Endodermal cell (in vitro differentiated cells): Measurements from ENCODE around the gene PLSCR2. TPM values are rescaled to one million over a fixed set of nuclear protein-coding genes. Genes with fewer than 3 reads are reported as not detected.

Experiments
- DNase-seq: peaks from one replicate; pipeline ENCODE4 v3.0.0-alpha.2; 2017
- H3K27ac ChIP-seq: 2 replicates; pipeline ENCODE4 v1.5.1; 2013; ENCODE audit warnings: mild to moderate bottlenecking, low read depth, low read length, moderate library complexity
- H3K27me3 ChIP-seq: 2 replicates; pipeline ENCODE4 v1.6.1; 2013; ENCODE audit warnings: mild to moderate bottlenecking, low read length, moderate library complexity; ENCODE audit not compliant: insufficient read depth, control insufficient read depth, poor library complexity, severe bottlenecking
- H3K36me3 ChIP-seq: 2 replicates; pipeline ENCODE4 v1.7.0; 2013; ENCODE audit warnings: mild to moderate bottlenecking, low read length, moderate library complexity; ENCODE audit not compliant: control insufficient read depth, insufficient read depth
- H3K4me1 ChIP-seq: one replicate; pipeline ENCODE4 v1.7.0; 2013; ENCODE audit warnings: low read length; ENCODE audit not compliant: control insufficient read depth, insufficient read depth
- H3K4me3 ChIP-seq: 2 replicates; pipeline ENCODE4 v1.5.1; 2013; ENCODE audit warnings: mild to moderate bottlenecking, low read length, moderate library complexity
- H3K9ac ChIP-seq: 2 replicates; pipeline ENCODE4 v1.6.1; 2013; ENCODE audit warnings: mild to moderate bottlenecking, low read length, moderate library complexity; ENCODE audit not compliant: poor library complexity, severe bottlenecking; ENCODE audit errors: extremely low read depth
- H3K9me3 ChIP-seq: 2 replicates; pipeline ENCODE4 v1.6.1; 2013; ENCODE audit warnings: mild to moderate bottlenecking, low read length, moderate library complexity; ENCODE audit not compliant: control insufficient read depth
- H3K27ac Mint-ChIP-seq: 2 replicates; pipeline ENCODE4 v1.8.0; 2020; ENCODE audit warnings: mixed read lengths
- H3K27me3 Mint-ChIP-seq: 2 replicates; pipeline ENCODE4 v1.8.0; 2021; ENCODE audit warnings: mild to moderate bottlenecking, mixed read lengths; ENCODE audit not compliant: insufficient read depth
- H3K36me3 Mint-ChIP-seq: 2 replicates; pipeline ENCODE4 v1.8.0; 2020; ENCODE audit warnings: low read depth, mixed read lengths
- H3K4me1 Mint-ChIP-seq: 2 replicates; pipeline ENCODE4 v1.8.0; 2020; ENCODE audit warnings: mixed read lengths
- H3K4me3 Mint-ChIP-seq: 2 replicates; pipeline ENCODE4 v1.8.0; 2020; ENCODE audit warnings: mild to moderate bottlenecking, moderate library complexity, mixed read lengths
- H3K9me3 Mint-ChIP-seq: 2 replicates; pipeline ENCODE4 v1.8.0; 2020; ENCODE audit warnings: mild to moderate bottlenecking, mixed read lengths
- WGBS, 2 experiments: methylation state at CpG; one replicate each; pipeline versions ENCODE4 v1.1.5 to v1.1.7; 2013; ENCODE audit warnings: missing lambda C conversion rate in 2 of 2, mixed read lengths in 1 of 2; ENCODE audit not compliant: insufficient coverage in 1 of 2, insufficient read length in 1 of 2; 5-methylcytosine and 5-hydroxymethylcytosine counted together
- total RNA-seq, 2 donors: library from RNA; stranded (reverse); fragmentation: NEBNext Ultra II Directional in 1 of 2; extraction: Animal tissue kit (Norgen Biotek cat#: 25700) in 1 of 2; gene quantifications; 2 replicates in 1 of 2; 3 replicates in 1 of 2; pipeline ENCODE4 v1.2.1, GENCODE V29; 2021
- TF ChIP-seq, protein P1 (sequence below): fragments of 200-600 bp; sonication (generic); conservative IDR thresholded peaks from 2 replicates; pipeline ENCODE4 v1.5.0; 2021; ENCODE audit warnings: antibody characterized with exemption, mild to moderate bottlenecking

The PLSCR2 gene
- total RNA-seq, 2 donors from 2014 or later: 3.0 to 17.7 TPM

DNA sequence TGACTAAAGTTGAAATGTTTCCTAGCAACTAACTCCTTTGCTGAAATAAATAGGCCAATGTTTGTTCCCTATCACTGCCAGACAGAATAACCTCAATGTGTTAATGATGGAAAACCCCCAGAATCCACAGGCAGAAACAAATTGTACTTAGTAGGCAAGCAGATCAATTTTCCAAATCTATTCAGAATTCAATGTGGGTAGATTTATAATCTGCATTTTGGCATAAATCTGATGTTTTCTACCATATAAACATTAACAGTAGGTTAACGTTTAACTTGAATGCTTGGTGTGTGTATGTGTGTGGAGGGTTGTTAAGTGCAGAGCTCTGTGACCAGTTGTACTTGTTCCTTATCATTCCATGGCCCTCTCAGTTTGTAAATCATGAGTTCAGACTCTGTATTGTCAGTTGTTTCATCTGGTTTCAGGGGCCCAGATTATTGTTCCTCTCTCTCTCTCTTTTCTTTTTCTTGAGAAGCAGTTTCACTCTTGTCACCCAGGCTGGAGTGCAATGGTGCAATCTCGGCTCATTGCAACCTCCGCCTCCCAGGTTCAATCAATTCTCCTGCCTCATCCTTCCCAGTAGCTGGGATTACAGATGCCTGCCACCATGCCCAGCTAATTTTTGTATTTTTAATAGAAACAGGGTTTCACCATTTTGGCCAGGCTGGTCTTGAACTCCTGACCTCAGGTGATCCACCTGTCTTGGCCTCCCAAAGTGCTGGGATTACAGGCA lies 42.2 kb upstream of the PLSCR2 start:
- H3K27me3 Mint-ChIP-seq: no peaks in the 10 kb centered on the region
- no peak for DNase-seq
- peaks cover 12% of the 10 kb centered on the region for H3K4me1 ChIP-seq
- H3K9me3 Mint-ChIP-seq: peaks cover 2% of the 10 kb centered on the region
- no peak overlapping the region for H3K4me3 Mint-ChIP-seq
- H3K9ac ChIP-seq: peak overlapping the region; percentile 28
- peak overlapping the region; percentile 93 for H3K27ac Mint-ChIP-seq
- peaks cover 61% of the 10 kb centered on the region for H3K4me1 Mint-ChIP-seq
- TF ChIP-seq, protein P1, sequence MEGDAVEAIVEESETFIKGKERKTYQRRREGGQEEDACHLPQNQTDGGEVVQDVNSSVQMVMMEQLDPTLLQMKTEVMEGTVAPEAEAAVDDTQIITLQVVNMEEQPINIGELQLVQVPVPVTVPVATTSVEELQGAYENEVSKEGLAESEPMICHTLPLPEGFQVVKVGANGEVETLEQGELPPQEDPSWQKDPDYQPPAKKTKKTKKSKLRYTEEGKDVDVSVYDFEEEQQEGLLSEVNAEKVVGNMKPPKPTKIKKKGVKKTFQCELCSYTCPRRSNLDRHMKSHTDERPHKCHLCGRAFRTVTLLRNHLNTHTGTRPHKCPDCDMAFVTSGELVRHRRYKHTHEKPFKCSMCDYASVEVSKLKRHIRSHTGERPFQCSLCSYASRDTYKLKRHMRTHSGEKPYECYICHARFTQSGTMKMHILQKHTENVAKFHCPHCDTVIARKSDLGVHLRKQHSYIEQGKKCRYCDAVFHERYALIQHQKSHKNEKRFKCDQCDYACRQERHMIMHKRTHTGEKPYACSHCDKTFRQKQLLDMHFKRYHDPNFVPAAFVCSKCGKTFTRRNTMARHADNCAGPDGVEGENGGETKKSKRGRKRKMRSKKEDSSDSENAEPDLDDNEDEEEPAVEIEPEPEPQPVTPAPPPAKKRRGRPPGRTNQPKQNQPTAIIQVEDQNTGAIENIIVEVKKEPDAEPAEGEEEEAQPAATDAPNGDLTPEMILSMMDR: no peak
- H3K36me3 ChIP-seq: peaks cover 42% of the 10 kb centered on the region
- H3K27ac ChIP-seq: no peak overlapping the region
- WGBS, 2 experiments: 94% methylated on average over 3 of the region's 3 CpGs; no CpG with 5 or more reads in 1 of the 2 experiments
- H3K27me3 ChIP-seq: no peaks in the 10 kb centered on the region
- H3K9me3 ChIP-seq: no peaks in the 10 kb centered on the region
- peaks cover 38% of the 10 kb centered on the region for H3K36me3 Mint-ChIP-seq
- H3K4me3 ChIP-seq: no peak overlapping the region

DNA sequence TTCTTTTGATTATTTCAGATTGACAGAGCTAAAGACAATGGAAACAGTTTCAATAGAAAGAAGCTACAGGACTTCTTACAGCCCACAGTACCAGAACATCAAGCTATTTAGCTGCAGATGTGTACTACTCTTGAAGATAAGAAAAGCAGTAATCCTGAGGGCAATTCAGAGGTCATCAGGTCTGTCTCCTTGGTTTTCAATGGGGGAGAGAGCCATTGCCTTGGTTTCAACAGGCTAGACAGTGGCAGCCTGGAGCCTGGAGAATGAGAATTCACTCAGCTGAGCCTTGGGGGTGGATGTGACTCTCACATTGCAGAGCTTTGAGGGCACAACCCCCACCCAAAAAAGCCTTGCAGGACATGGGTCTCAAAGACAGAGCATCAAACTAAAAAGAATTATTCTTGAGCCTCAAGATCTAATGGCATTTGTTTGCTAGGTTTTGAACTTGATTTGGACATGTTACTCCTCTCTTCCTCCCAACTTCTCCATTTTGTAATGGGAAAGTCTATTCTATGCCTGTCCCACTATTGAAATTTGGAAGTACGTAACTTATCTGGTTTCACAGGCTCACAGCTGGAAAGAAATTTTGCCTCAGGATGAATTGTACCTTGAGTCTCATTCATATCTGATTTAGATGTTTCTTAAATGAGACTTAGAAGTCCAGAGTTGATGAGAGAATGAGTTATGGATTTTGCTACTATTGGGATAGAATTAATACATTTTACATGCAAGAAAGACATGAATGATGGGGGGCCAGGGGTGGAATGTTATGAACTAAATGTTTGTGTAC lies 38.2 kb upstream of the PLSCR2 start:
- peaks cover 12% of the 10 kb centered on the region for H3K36me3 Mint-ChIP-seq
- peaks cover 5% of the 10 kb centered on the region for H3K9me3 Mint-ChIP-seq
- H3K4me3 Mint-ChIP-seq: no peak overlapping the region
- no peak overlapping the region for H3K9ac ChIP-seq
- peaks cover 20% of the 10 kb centered on the region for H3K4me1 ChIP-seq
- H3K27me3 ChIP-seq: no peaks in the 10 kb centered on the region
- H3K4me1 Mint-ChIP-seq: peaks cover 73% of the 10 kb centered on the region
- TF ChIP-seq, protein P1: no peak
- H3K27ac ChIP-seq: peak overlapping the region; percentile 6
- H3K27me3 Mint-ChIP-seq: no peaks in the 10 kb centered on the region
- peak overlapping the region; percentile 1 for H3K4me3 ChIP-seq
- peak overlapping the region; percentile 92 for H3K27ac Mint-ChIP-seq
- WGBS, 2 experiments: 96% methylated on average over 1 of the region's 1 CpG; no CpG with 5 or more reads in 1 of the 2 experiments
- no peaks in the 10 kb centered on the region for H3K9me3 ChIP-seq
- peaks cover 4% of the 10 kb centered on the region for H3K36me3 ChIP-seq
- no peak for DNase-seq

DNA sequence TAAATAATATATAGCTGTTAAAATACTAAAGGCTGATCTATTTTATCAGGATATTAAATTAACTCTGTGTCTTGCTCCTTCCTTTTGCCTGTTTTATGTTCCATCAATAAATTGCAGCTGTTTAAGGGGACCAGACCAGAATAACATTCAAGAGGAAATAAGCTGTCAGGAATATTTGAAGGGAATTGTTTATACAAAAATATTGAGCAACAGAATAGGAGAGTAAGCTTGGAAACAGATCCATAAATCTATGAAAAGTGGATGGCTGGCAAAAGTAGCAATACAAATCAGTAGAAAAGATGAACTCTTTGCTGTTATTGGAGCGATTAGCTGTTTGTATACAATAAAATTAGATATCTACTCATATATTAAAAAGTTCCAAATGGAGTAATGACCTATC lies 36.2 kb upstream of the PLSCR2 start:
- no peak for DNase-seq
- peaks cover 12% of the 10 kb centered on the region for H3K36me3 Mint-ChIP-seq
- peaks cover 5% of the 10 kb centered on the region for H3K9me3 Mint-ChIP-seq
- Histone ChIP-seq H3K36me3 (no peaks in the 10 kb centered on the region), H3K4me1 (peaks cover 14% of the 10 kb centered on the region), H3K27me3 (no peaks in the 10 kb centered on the region), H3K9me3 (no peaks in the 10 kb centered on the region), H3K9ac (no peak overlapping the region), H3K4me3 (no peak overlapping the region), H3K27ac (no peak overlapping the region)
- H3K27me3 Mint-ChIP-seq: no peaks in the 10 kb centered on the region
- TF ChIP-seq, protein P1: no peak
- WGBS, 2 experiments: no CpG with 5 or more reads among the region's 1 CpG
- peaks cover 59% of the 10 kb centered on the region for H3K4me1 Mint-ChIP-seq
- H3K27ac Mint-ChIP-seq: peak overlapping the region; percentile 52
- H3K4me3 Mint-ChIP-seq: no peak overlapping the region
